Stimulated activated CD4-positive, alpha-beta T cell treated with anti-CD3 and anti-CD28 coated beads, Interleukin-2, amount 100 ng/mL, for 4 hours (primary cell): ENCODE results near the gene LMNTD2.

Experiments
- DNase-seq: peaks from one replicate; pipeline ENCODE4 v3.0.0-alpha.2; 2020; ENCODE audit warnings: low read depth

The LMNTD2 gene

GRCh38 chr11:508956-509355 is 51.6 kb downstream of the LMNTD2 start:
- no peak for DNase-seq

DNA sequence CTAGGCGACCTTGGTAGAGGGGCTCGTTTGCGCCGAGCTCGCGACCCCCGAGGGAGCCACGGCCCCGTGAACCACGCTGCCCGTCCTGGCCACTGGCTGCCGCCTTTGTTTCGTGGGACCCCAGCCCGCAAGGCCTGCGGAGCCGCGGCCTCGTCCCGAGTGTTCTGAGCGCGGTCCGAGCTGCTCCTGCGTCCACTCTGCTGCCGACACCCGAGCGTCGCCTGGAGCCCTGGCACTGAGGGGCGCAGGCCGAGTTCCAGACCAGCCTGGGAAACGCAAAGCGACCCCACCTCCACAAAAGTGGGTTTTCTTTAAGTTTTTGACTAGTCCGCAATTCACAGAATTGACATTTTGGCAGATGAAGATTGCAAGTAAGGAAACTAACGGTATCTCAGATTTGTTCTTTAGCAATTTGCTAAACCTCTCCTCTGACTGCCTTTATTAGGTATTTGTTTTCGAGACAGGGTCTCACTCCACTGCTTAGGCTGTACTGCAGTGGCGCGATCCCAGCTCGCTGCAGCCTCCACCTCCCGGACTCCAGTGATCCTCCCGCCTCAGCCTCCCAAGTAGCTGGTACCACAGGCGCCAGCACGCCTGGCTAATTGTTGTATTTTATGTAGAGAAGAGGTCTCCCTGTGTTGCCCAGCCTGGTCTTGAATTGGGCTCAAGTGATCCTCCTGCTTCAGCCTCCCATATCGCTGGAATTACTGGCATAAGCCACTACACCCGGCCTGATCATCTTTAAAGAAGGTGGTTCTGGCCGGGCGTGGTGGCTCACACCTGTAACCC is 52.6 kb downstream of the LMNTD2 start:
- no peak for DNase-seq

DNA sequence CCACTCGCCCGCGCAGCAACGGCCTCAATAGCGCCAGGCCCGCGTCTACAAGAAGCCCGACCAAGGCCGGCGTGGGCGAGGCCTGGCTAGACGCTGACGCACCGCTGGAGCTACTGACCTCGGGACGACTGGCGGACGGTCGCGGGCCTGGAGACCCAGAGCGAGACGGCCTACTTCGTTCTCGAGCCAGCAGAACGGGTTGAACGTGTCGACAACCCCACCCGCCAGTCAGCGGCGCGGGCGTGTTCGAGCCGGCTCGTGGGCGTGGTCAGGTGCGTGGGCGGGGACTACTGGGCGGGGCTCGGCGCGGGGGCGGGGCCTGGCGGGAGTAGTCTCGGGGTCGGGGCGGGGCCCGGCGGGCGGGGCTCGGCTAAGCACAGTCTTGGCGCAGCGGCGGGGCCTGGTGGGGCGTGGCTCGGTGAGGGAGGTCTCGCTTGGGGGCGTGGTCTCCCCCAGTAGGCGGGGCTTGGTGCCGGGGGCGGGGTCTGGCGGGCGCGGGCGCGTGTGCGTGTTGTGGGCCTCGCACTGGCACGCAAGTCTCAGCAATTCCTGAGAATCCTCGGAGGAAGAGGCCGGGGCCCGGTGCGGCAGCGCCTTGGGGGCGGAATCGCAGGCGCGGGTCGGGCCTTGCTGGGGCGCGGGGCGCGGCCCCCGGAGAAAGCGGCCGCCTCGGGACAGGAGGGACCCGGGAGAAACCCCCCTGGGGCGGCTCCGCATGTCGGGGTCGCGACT is 53.4 kb downstream of the LMNTD2 start, which contains the start of gene RNH1:
TSS of gene RNH1 (minus strand) at position 248 of the 732 bp plus-strand sequence. CDS start 5,080 bp downstream, outside the sequence.
- peak; percentile 99 for DNase-seq

DNA sequence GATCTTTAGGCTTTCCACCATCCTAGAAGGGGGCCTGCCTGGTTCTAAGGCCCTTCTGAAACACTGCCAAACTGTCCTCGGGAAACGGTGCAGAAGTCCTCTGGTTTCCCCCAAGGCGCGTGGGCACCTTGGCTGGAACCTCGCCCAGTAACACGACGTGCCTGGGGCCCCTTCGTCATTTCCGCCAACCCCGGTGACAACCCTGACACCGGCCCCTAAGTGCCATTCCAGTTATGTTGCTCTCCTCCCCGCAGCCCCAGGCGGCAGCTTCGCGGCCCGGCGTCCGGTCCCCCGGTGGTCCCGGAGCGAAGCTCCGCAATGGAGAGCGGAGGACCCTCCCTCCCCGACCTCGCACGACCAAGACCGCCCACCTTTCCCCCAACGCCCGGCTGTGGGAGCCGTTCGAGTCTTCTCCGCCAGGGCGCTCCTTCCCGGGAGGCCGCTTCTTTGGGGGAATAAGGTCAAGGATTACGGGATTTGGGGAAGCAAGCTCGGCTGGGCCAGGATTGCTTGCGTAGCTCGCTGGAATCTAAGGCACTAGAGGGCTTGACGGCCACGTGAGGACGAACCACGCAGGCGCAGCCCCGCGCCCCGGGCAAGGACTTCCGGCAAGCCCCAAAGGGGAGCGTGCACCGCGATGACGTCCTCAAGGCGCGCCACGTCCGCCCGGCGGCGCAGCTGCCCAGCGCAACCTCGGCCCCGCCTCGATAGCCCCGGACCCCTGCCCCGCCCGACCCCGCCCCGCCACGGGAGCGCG is 54.1 kb downstream of the LMNTD2 start:
- DNase-seq: peak; percentile 95

GRCh38 chr11:504994-505344 is 55.6 kb downstream of the LMNTD2 start:
- DNase-seq: no peak
